IMR-90 (cell line): ENCODE measurements around the gene GPHA2. TPM values are rescaled to one million over a fixed set of nuclear protein-coding genes. Genes with fewer than 3 reads are reported as not detected.

Experiments
- ATAC-seq: fragments of 200-7000 bp; cut with Tn5 transposase; 2 replicates; pipeline ENCODE4 v1.9.1; 2020; ENCODE audit warnings: low read depth, mild to moderate bottlenecking, moderate library complexity
- BruUV-seq: library from RNA; stranded (reverse); fragments of 400-500 nt; replicated peaks from 2 replicates; lab custom pipeline; 2021; lab: Mats Ljungman, UMichigan
- CTCF ChIA-PET: fragments of 300-600 bp; formaldehyde crosslinking; extraction: SDS; loops from one replicate; lab custom pipeline; 2021; ENCODE audit warnings: antibody characterized with exemption; lab: Yijun Ruan, JAX
- POLR2A ChIA-PET: fragments of 300-600 bp; sonication (Branson Sonifier 250); formaldehyde crosslinking; loops from one replicate; lab custom pipeline; 2022; ENCODE audit warnings: antibody characterized with exemption; ENCODE audit not compliant: unreplicated experiment; lab: Charles Lee
- DNase-seq: peaks from one replicate; pipeline ENCODE4 v3.0.0; 2013
- H2AFZ ChIP-seq: replicated peaks from 2 replicates; pipeline ENCODE3; 2013; ENCODE audit warnings: low read length, mild to moderate bottlenecking; ENCODE audit not compliant: poor library complexity
- H2AK5ac ChIP-seq: 2 replicates; pipeline ENCODE4 v1.6.1; 2013; ENCODE audit warnings: low read depth, low read length, inconsistent platforms
- H2AK9ac ChIP-seq: replicated peaks from 2 replicates; pipeline ENCODE3; 2013; ENCODE audit warnings: mild to moderate bottlenecking, low read depth, low read length, moderate library complexity; ENCODE audit not compliant: poor library complexity
- H2BK120ac ChIP-seq: 2 replicates; pipeline ENCODE4 v1.6.1; 2013; ENCODE audit warnings: low read depth, low read length, inconsistent platforms
- H2BK15ac ChIP-seq: 3 replicates; pipeline ENCODE4 v1.6.1; 2013; ENCODE audit warnings: low read depth, low read length, inconsistent platforms
- H2BK20ac ChIP-seq: 2 replicates; pipeline ENCODE4 v1.6.1; 2013; ENCODE audit warnings: low read depth, mild to moderate bottlenecking, inconsistent platforms, low read length, moderate library complexity
- H2BK5ac ChIP-seq: 2 replicates; pipeline ENCODE4 v1.6.1; 2013; ENCODE audit warnings: mild to moderate bottlenecking, low read depth, low read length, inconsistent platforms; ENCODE audit not compliant: poor library complexity, severe bottlenecking
- H3K14ac ChIP-seq: replicated peaks from 2 replicates; pipeline ENCODE4 v1.6.1; 2013; ENCODE audit warnings: low read depth, low read length, inconsistent platforms
- H3K18ac ChIP-seq: 2 replicates; pipeline ENCODE4 v1.6.1; 2013; ENCODE audit warnings: low read depth, low read length, control low read depth
- H3K23ac ChIP-seq: 2 replicates; pipeline ENCODE4 v1.6.1; 2013; ENCODE audit warnings: low read depth, low read length, inconsistent platforms
- H3K27ac ChIP-seq: 2 replicates; pipeline ENCODE4 v1.5.1; 2013; ENCODE audit warnings: mild to moderate bottlenecking, control low read depth, low read length; ENCODE audit not compliant: insufficient read depth
- H3K27me3 ChIP-seq: 2 replicates; pipeline ENCODE4 v1.6.1; 2013; ENCODE audit warnings: low read length; ENCODE audit not compliant: control insufficient read depth, insufficient read depth
- H3K36me3 ChIP-seq: 2 replicates; pipeline ENCODE4 v1.6.1; 2013; ENCODE audit warnings: low read length, mixed read lengths; ENCODE audit not compliant: control insufficient read depth, insufficient read depth
- H3K4ac ChIP-seq: 2 replicates; pipeline ENCODE4 v1.6.1; 2013; ENCODE audit warnings: low read depth, low read length, inconsistent platforms
- H3K4me1 ChIP-seq: 2 replicates; pipeline ENCODE4 v1.6.1; 2013; ENCODE audit warnings: low read length, mixed read lengths; ENCODE audit not compliant: control insufficient read depth, insufficient read depth
- H3K4me2 ChIP-seq: 2 replicates; pipeline ENCODE4 v1.6.1; 2013; ENCODE audit warnings: low read depth, mild to moderate bottlenecking, control low read depth, low read length, moderate library complexity
- H3K4me3 ChIP-seq: 2 replicates; pipeline ENCODE4 v1.5.1; 2013; ENCODE audit warnings: low read depth, mild to moderate bottlenecking, control low read depth, low read length, moderate library complexity; ENCODE audit not compliant: insufficient read depth
- H3K56ac ChIP-seq: 2 replicates; pipeline ENCODE4 v1.6.1; 2013; ENCODE audit warnings: low read length, inconsistent platforms; ENCODE audit not compliant: insufficient read depth; ENCODE audit errors: extremely low read depth
- H3K79me1 ChIP-seq, 2 experiments: 2 replicates each; pipeline ENCODE4 v1.6.1; 2013; ENCODE audit warnings: low read length in 2 of 2, inconsistent platforms in 1 of 2, low read depth in 1 of 2
- H3K9ac ChIP-seq: 2 replicates; pipeline ENCODE4 v1.6.1; 2013; ENCODE audit warnings: low read depth, low read length, control low read depth
- H3K9me1 ChIP-seq: 2 replicates; pipeline ENCODE4 v1.6.1; 2013; ENCODE audit warnings: low read length, inconsistent platforms; ENCODE audit not compliant: insufficient read depth
- H3K9me3 ChIP-seq: 2 replicates; pipeline ENCODE4 v1.6.1; 2013; ENCODE audit warnings: low read length; ENCODE audit not compliant: control insufficient read depth, insufficient read depth
- H4K20me1 ChIP-seq: 2 replicates; pipeline ENCODE4 v1.6.1; 2013; ENCODE audit warnings: low read length, inconsistent platforms; ENCODE audit not compliant: insufficient read depth
- H4K5ac ChIP-seq: 2 replicates; pipeline ENCODE4 v1.6.1; 2013; ENCODE audit warnings: mild to moderate bottlenecking, low read depth, low read length, control low read depth
- H4K8ac ChIP-seq, 2 experiments: 2 replicates each; pipeline ENCODE4 v1.6.1; 2013; ENCODE audit warnings: low read depth in 2 of 2, low read length in 2 of 2, control low read depth in 1 of 2, inconsistent platforms in 1 of 2
- H4K91ac ChIP-seq: 2 replicates; pipeline ENCODE4 v1.6.1; 2013; ENCODE audit warnings: low read depth, low read length, inconsistent platforms; ENCODE audit not compliant: insufficient read depth
- MAFK ChIP-seq: IDR thresholded peaks from 2 replicates; pipeline ENCODE4 v1.6.1; 2012; ENCODE audit warnings: low read depth, low read length, improper control_type of control experiment
- MXI1 ChIP-seq: IDR thresholded peaks from 2 replicates; pipeline ENCODE4 v1.6.1; 2012; ENCODE audit warnings: low read depth, mild to moderate bottlenecking, low read length, moderate library complexity, borderline replicate concordance
- WGBS, 2 experiments: methylation state at CpG; one replicate each; pipeline versions ENCODE4 v1.1.5 to v1.1.7; 2013; ENCODE audit warnings: missing lambda C conversion rate in 2 of 2; ENCODE audit not compliant: insufficient read length in 1 of 2; ENCODE audit errors: extremely low coverage in 2 of 2; 5-methylcytosine and 5-hydroxymethylcytosine counted together
- dilution Hi-C: fragments of 300-500 bp; cut with HindIII; formaldehyde crosslinking; loops from one replicate; pipeline ENCODE4 v1.14.3; 2018; ENCODE audit warnings: low sequenced_read_pairs; ENCODE audit not compliant: unreplicated experiment
- in situ Hi-C: fragments of 300-500 bp; cut with MboI; formaldehyde crosslinking; loops from 3 replicates; pipeline ENCODE4 v1.14.3; 2019; ENCODE audit warnings: low sequenced_read_pairs, inconsistent platforms, mixed read lengths
- intact Hi-C: fragments of 100-400 bp; cut with micrococcal nuclease; formaldehyde crosslinking; loops from 2 replicates; pipeline ENCODE4 v1.10.0; 2022
- polyA plus RNA-seq, 3 experiments: library from polyadenylated mRNA; depleted of rRNA; stranded (reverse); fragments of >200 nt; gene quantifications; 2 replicates each; pipeline ENCODE4 v1.2.3, GENCODE V29; 2012; ENCODE audit warnings: low replicate concordance in 1 of 3
- total RNA-seq: library from RNA; depleted of rRNA; stranded (reverse); fragments of >200 nt; gene quantifications from 2 replicates; pipeline ENCODE4 v1.2.3, GENCODE V29; 2012
- TF ChIP-seq, protein P1 (sequence below): conservative IDR thresholded peaks from 2 replicates; pipeline ENCODE4 v1.5.1; 2012; ENCODE audit warnings: mild to moderate bottlenecking, low read depth, low read length, improper control_type of control experiment

The GPHA2 gene
- total and polyA plus RNA-seq, 2 of the 4 experiments (the other 2 are of a cell fraction), result not detected

DNA sequence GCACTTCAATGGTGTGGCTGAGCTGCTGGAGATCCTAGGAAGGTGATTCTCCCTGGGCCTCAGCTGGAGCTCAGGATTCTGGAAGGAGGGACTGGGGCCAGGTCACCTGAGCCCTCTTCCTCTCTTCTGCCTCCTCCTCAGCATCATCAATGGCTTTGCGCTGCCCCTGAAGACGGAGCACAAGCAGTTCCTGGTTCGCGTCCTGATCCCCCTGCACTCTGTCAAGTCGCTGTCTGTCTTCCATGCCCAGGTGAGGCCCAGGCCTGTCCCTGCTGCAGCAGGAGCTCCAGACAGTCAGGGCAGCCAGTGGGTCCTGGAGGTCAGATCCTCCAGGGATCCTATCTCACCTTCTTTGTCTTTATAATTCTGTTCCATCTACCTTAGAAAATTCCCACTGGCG, 5.4 kb downstream of the GPHA2 start:
- Histone ChIP-seq H2BK120ac (no peak overlapping the region), H2AK9ac (no peak overlapping the region), H3K23ac (no peak overlapping the region), H3K56ac (no peak overlapping the region), H3K14ac (no peak overlapping the region), H2AFZ (no peak overlapping the region), H4K5ac (no peak overlapping the region), H2BK20ac (no peak overlapping the region), H3K9ac (no peak overlapping the region), H3K79me1 (peaks cover 0 to 24% of the 10 kb centered on the region in 2 experiments; a peak in 2 of 4 replicates), H3K18ac (no peak overlapping the region), H3K36me3 (peaks cover 60% of the 10 kb centered on the region), H3K9me3 (no peaks in the 10 kb centered on the region), H4K91ac (no peak overlapping the region), H3K4ac (no peak overlapping the region), H4K20me1 (peaks cover 2% of the 10 kb centered on the region), H3K27ac (no peak overlapping the region), H3K4me3 (no peak overlapping the region), H3K4me1 (peaks cover 4% of the 10 kb centered on the region; the same call in 1 of the 2 replicates), H3K27me3 (no peaks in the 10 kb centered on the region), H2BK5ac (no peak overlapping the region), H2BK15ac (no peak overlapping the region), H3K9me1 (no peaks in the 10 kb centered on the region), H2AK5ac (no peak overlapping the region), H3K4me2 (no peak overlapping the region), H4K8ac (no peak overlapping the region)
- ATAC-seq, result no peak
- no TSS peak for BruUV-seq
- WGBS, 2 experiments, result 100% methylated on average over 2 of the region's 6 CpGs; no CpG with 5 or more reads in 1 of the 2 experiments
- dilution Hi-C loops (no loop called here), intact Hi-C loops (no loop called here), in situ Hi-C loops (no loop called here)
- no peak for TF ChIP-seq MXI1
- TF ChIP-seq, protein P1, sequence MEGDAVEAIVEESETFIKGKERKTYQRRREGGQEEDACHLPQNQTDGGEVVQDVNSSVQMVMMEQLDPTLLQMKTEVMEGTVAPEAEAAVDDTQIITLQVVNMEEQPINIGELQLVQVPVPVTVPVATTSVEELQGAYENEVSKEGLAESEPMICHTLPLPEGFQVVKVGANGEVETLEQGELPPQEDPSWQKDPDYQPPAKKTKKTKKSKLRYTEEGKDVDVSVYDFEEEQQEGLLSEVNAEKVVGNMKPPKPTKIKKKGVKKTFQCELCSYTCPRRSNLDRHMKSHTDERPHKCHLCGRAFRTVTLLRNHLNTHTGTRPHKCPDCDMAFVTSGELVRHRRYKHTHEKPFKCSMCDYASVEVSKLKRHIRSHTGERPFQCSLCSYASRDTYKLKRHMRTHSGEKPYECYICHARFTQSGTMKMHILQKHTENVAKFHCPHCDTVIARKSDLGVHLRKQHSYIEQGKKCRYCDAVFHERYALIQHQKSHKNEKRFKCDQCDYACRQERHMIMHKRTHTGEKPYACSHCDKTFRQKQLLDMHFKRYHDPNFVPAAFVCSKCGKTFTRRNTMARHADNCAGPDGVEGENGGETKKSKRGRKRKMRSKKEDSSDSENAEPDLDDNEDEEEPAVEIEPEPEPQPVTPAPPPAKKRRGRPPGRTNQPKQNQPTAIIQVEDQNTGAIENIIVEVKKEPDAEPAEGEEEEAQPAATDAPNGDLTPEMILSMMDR, result no peak
- TF ChIP-seq MAFK, result no peak
- no peak for DNase-seq
- CTCF ChIA-PET, result no interaction called here
- POLR2A ChIA-PET, result no interaction called here
